ENCODE measurements around the gene GJE1. TPM values are rescaled to one million over a fixed set of nuclear protein-coding genes. Genes with fewer than 3 reads are reported as not detected.

GJE1 gene
- total RNA-seq: not detected in 2 replicates

GRCh38 chr6:142132625-142133024 is at the start of gene GJE1:
TSS of gene GJE1 (plus strand) at chr6:142132925. CDS start at chr6:142133159, 234 bp downstream.

GRCh38 chr6:142146828-142147662 is 14.3 kb downstream of the GJE1 start, which contains the start of the genes NMBR and VTA1:
TSS of gene NMBR (minus strand) at chr6:142147122. CDS start at chr6:142088658, 58,464 bp downstream.
TSS of gene VTA1 (plus strand) at chr6:142147263. CDS start at chr6:142147288, 25 bp downstream.

Other genes with a start within 250 kb of the GJE1 start
- gene NMBR, start 14.2 kb downstream of the GJE1 start, total RNA-seq: not detected in 2 replicates
- 49.7 and 97.9 TPM in 2 replicates for gene VTA1, start 14.3 kb downstream of the GJE1 start, total RNA-seq
- gene ADGRG6, start 169.1 kb downstream of the GJE1 start, total RNA-seq: 11.4 and 35.4 TPM in 2 replicates